Measurements from ENCODE around the gene YBX1. TPM values are rescaled to one million over a fixed set of nuclear protein-coding genes. Genes with fewer than 3 reads are reported as not detected.

Gene YBX1
- total and polyA plus RNA-seq, 2 donors (not counting 1 experiment from before 2014, with no cell fraction given), result 164 to 345 TPM

GRCh38 chr1:42742141-42742540 lies 59.9 kb downstream of the YBX1 start:
- Histone ChIP-seq H3K4me3 (ENCODE audit: control extremely low read depth in 1 of 5, extremely low read depth in 1 of 5, insufficient read depth in 1 of 5, low read depth in 2 of 5, low read length in 4 of 5) (no peak overlapping the region), H3K27ac (ENCODE audit: low read length in 2 of 2) (no peak overlapping the region), H2AFZ (ENCODE audit: insufficient read depth, low read depth, low read length, poor library complexity, severe bottlenecking) (no peak overlapping the region), H3K27me3 (replicated peaks in 1 of 4; ENCODE audit: control extremely low read depth in 1 of 4, control insufficient read depth in 3 of 4, insufficient read depth in 4 of 4, low read length in 3 of 4) (no peaks in the 10 kb centered on the region), H3K4me2 (replicated peaks; ENCODE audit: low read depth, low read length, poor library complexity, severe bottlenecking) (no peak overlapping the region), H4K20me1 (ENCODE audit: control insufficient read depth, insufficient read depth, low read length, poor library complexity, severe bottlenecking) (no peaks in the 10 kb centered on the region), H3K9me3 (ENCODE audit: control extremely low read depth in 1 of 3, control insufficient read depth in 2 of 3, insufficient read depth in 1 of 3, low read length in 2 of 3) (no peaks in the 10 kb centered on the region), H3K79me2 (ENCODE audit: control insufficient read depth, insufficient read depth, low read length) (no peaks in the 10 kb centered on the region), H3K36me3 (replicated peaks in 1 of 2; ENCODE audit: control extremely low read depth in 1 of 2, control insufficient read depth in 1 of 2, extremely low read depth in 1 of 2, insufficient read depth in 2 of 2, low read length in 1 of 2) (peaks cover 0 to 13% of the 10 kb centered on the region in 2 experiments), H3K4me1 (ENCODE audit: control insufficient read depth in 2 of 2, insufficient read depth in 2 of 2, low read length in 2 of 2) (peaks cover 5 to 9% of the 10 kb centered on the region in 2 donors), H3K9ac (ENCODE audit: low read length) (no peak overlapping the region)
- no peak overlapping the region for H3K27ac Mint-ChIP-seq
- intact Hi-C loops (cut with micrococcal nuclease), result no loop called here
- CTCF ChIA-PET, result no interaction called here
- ATAC-seq (ENCODE audit: low read depth) (no peak), DNase-seq (no peak)
- H3K9me3 Mint-ChIP-seq (ENCODE audit: insufficient read depth), result no peaks in the 10 kb centered on the region
- no peak for TF ChIP-seq EZH2 (IDR thresholded peaks at IDR 0.05; ENCODE audit: borderline replicate concordance, insufficient read depth, low read depth, low read length, poor library complexity, severe bottlenecking)
- TF ChIP-seq, protein P1, sequence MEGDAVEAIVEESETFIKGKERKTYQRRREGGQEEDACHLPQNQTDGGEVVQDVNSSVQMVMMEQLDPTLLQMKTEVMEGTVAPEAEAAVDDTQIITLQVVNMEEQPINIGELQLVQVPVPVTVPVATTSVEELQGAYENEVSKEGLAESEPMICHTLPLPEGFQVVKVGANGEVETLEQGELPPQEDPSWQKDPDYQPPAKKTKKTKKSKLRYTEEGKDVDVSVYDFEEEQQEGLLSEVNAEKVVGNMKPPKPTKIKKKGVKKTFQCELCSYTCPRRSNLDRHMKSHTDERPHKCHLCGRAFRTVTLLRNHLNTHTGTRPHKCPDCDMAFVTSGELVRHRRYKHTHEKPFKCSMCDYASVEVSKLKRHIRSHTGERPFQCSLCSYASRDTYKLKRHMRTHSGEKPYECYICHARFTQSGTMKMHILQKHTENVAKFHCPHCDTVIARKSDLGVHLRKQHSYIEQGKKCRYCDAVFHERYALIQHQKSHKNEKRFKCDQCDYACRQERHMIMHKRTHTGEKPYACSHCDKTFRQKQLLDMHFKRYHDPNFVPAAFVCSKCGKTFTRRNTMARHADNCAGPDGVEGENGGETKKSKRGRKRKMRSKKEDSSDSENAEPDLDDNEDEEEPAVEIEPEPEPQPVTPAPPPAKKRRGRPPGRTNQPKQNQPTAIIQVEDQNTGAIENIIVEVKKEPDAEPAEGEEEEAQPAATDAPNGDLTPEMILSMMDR (IDR thresholded peaks at IDR 0.05), result no peak
- no peaks in the 10 kb centered on the region for H3K27me3 Mint-ChIP-seq
- POLR2A ChIA-PET, result no interaction called here
- H3K4me3 Mint-ChIP-seq, result no peak overlapping the region
- peaks cover 3% of the 10 kb centered on the region for H3K4me1 Mint-ChIP-seq
- 99% methylated on average over 8 of the region's 8 CpGs for WGBS (ENCODE audit: insufficient coverage)

DNA sequence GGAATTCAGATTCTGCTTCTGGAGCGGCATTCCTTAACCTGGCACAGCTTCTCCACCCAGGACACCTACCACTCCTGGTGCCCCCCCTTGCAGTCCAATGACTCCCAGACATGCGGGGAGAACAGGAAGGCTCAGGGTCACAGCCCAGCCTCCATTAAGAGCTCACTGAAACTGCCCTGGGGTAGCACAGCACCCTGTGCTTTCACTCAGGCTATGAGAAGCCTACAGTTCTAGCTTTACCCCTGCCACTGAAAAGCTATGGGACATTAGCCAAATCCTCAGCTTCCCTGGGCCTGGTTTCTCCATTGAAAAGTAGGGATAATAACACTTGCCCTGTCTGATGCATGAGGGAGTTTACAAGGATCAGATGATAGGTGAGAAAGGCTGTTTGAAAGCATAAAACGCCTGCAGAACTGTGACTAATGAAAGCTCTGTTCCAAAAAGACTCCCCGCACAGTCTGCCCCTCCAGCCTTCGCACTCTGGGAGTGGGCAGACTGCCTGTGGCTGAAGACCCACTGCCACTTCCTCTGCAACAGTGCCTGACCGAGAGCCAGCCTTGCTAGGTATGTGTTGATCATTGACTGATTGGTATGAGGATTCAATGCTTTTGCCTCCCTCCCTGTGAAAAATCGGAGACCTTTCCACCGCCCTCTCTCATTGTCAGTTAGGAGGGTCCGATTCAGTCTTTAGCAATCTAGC lies 60.5 kb downstream of the YBX1 start:
- ATAC-seq (ENCODE audit: low read depth), result no peak
- Histone ChIP-seq H3K4me3 (ENCODE audit: control extremely low read depth in 1 of 5, extremely low read depth in 1 of 5, insufficient read depth in 1 of 5, low read depth in 2 of 5, low read length in 4 of 5) (no peak overlapping the region), H3K79me2 (ENCODE audit: control insufficient read depth, insufficient read depth, low read length) (no peaks in the 10 kb centered on the region), H3K27me3 (replicated peaks in 1 of 4; ENCODE audit: control extremely low read depth in 1 of 4, control insufficient read depth in 3 of 4, insufficient read depth in 4 of 4, low read length in 3 of 4) (no peaks in the 10 kb centered on the region), H3K27ac (ENCODE audit: low read length in 2 of 2) (no peak overlapping the region), H3K9me3 (ENCODE audit: control extremely low read depth in 1 of 3, control insufficient read depth in 2 of 3, insufficient read depth in 1 of 3, low read length in 2 of 3) (no peaks in the 10 kb centered on the region), H3K9ac (ENCODE audit: low read length) (no peak overlapping the region), H3K4me1 (ENCODE audit: control insufficient read depth in 2 of 2, insufficient read depth in 2 of 2, low read length in 2 of 2) (peaks cover 0 to 3% of the 10 kb centered on the region in 2 donors), H3K4me2 (replicated peaks; ENCODE audit: low read depth, low read length, poor library complexity, severe bottlenecking) (no peak overlapping the region), H4K20me1 (ENCODE audit: control insufficient read depth, insufficient read depth, low read length, poor library complexity, severe bottlenecking) (no peaks in the 10 kb centered on the region), H2AFZ (ENCODE audit: insufficient read depth, low read depth, low read length, poor library complexity, severe bottlenecking) (no peak overlapping the region), H3K36me3 (replicated peaks in 1 of 2; ENCODE audit: control extremely low read depth in 1 of 2, control insufficient read depth in 1 of 2, extremely low read depth in 1 of 2, insufficient read depth in 2 of 2, low read length in 1 of 2) (peaks cover under 1 to 17% of the 10 kb centered on the region in 2 experiments)
- ChIA-PET POLR2A (no interaction called here), CTCF (interaction anchor here (1.2 kb wide), 1 partner anchor 331 kb away, joined by 3 read pairs; no protein-coding TSS in a partner anchor)
- WGBS (ENCODE audit: insufficient coverage), result 99% methylated on average over 6 of the region's 9 CpGs
- Mint-ChIP-seq H3K27me3 (no peaks in the 10 kb centered on the region), H3K27ac (no peak overlapping the region), H3K9me3 (ENCODE audit: insufficient read depth) (no peaks in the 10 kb centered on the region), H3K4me1 (no peaks in the 10 kb centered on the region), H3K4me3 (no peak overlapping the region)
- intact Hi-C loops (cut with micrococcal nuclease), result no loop called here
- DNase-seq, result no peak
- TF ChIP-seq EZH2 (IDR thresholded peaks at IDR 0.05; ENCODE audit: borderline replicate concordance, insufficient read depth, low read depth, low read length, poor library complexity, severe bottlenecking), result no peak
- TF ChIP-seq, protein P1 (IDR thresholded peaks at IDR 0.05), result no peak

All from B cell (primary cell).